Measurements from ENCODE around the gene PLCB1.
"Not testable (repeated sequence)": the region's sequence is repeated elsewhere in the genome, so short reads cannot be mapped to it uniquely, and the experiment has no call there.

Gene PLCB1

DNA sequence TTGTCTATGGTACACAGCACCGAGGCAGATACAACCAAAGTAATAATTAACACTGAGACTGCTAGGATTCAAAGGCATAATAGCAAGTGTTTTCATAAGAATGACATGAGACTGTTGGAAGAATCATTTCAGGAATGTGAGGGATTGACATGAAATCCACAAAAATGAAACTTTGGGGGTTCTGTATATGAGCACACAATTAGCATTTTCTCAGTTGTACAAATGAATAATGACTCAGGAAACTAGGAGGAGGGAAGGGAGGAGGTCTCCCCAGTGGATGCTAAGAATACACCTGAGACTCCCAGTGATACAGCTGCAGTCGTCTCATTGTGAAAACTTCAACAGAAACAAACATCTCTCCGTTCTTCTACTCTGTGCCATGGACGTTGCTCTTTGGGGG is 508.4 kb downstream of the PLCB1 start:
- DNase-seq = no peak

DNA sequence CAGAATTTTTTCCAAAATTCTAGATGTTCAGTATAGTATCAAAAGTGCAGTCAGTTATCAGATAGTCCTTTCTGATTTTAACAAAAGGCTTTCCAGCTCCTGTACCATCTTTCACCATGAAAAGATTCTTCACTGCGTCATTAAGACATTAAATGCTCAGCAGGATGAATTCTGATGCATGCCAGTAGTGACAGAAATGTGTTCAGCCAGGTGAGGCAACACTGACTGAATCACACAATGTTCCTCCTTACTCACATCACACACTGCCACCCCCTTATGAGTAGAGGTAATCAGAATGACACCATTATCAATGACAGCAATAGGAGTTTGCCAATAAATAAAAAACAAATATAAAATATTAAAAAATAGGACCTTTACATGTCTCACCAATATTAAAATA is 510.2 kb downstream of the PLCB1 start:
- no peak for DNase-seq

DNA sequence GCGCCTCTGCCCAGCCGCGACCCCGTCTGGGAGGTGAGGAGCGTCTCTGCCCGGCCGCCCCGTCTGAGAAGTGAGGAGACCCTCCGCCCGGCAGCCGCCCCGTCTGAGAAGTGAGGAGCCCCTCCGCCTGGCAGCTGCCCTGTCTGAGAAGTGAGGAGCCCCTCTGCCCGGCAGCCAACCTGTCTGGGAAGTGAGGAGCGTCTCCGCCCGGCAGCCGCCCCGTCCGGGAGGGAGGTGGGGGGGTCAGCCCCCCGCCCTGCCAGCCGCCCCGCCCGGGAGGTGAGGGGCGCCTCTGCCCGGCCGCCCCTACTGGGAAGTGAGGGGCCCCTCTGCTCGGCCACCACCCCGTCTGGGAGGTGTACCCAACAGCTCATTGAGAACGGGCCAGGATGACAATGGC is 512.4 kb downstream of the PLCB1 start:
- DNase-seq = not testable (repeated sequence)

DNA sequence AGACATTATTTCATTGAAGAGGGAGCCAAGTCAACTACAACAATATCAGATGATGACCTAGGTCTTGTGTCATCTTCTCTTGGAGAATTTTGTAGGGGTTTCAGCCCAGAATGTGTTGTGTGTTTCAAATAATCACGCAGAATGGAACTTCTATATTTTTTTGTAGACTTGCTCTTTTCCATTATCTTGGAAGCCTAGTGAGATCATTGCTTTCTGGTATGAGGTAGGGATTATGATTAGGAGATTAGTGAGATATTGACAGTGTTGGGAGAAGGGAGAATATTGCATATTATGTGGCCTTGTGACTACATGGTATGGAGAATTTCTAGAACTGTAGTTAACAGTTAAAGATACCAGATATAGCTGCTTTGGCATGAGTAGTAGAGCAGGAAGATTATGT is 513.3 kb downstream of the PLCB1 start:
- DNase-seq = no peak

DNA sequence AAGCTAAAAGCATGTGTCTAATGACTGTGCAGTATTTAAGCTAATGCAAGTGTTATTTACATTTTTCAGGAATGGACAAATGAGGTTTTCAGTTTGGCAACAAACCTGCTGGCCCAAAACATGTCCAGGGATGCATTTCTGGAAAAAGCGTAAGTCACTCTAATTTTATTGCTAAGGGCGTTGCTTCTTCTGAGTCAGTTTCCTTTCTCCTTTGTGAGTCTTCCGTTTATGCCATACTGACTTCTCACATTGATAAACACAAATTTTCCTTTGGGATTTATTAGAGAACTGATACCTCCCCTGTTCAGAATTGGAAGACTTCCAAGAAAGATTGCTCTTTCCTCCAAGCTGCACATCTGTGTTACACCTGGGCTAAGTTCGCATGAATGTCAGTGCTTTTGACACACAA is 514.0 kb downstream of the PLCB1 start:
- no peak for DNase-seq

DNA sequence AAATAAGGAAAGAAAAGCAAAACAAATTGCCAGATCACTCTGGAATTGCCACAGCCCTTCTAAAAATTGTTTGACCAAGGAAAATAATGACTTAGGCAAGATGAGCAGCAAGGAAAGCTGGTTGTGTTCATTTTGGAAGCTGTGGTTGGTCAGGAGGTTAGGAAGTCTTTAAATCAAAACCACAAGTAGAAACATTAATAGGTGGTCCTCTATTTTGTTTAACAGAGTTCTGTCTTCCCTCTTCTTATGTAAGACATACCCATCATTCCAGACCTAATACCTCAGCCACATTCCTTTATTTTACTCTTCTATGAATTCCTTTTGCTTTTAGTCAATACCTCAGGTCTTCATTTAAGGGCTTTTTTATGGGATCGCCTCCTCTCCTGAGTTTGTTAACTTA is 514.6 kb downstream of the PLCB1 start:
- DNase-seq = no peak

DNA sequence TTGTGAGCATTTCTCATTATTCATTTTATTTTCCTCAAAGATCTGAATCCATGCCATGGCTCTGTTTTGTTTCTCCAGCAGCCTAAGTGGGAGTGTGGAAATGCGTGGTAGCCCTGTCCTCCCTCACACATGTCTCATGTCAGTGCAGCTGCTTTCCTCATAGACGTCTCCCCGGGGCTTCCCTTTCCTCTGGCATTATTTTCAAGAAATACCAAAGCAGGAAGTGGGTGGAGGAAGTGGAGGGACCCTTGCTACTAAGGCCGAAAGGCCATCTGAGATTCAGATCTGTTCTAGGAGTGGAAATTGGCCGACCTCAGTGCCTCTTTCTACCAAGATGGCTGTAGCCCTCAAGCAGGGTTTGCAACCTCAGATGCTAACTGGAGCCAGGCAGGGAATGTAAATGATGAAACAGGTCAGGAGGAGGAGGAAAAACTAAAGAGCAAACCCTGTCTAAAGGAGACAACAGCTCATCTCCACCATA is 515.9 kb downstream of the PLCB1 start:
- no peak for DNase-seq

DNA sequence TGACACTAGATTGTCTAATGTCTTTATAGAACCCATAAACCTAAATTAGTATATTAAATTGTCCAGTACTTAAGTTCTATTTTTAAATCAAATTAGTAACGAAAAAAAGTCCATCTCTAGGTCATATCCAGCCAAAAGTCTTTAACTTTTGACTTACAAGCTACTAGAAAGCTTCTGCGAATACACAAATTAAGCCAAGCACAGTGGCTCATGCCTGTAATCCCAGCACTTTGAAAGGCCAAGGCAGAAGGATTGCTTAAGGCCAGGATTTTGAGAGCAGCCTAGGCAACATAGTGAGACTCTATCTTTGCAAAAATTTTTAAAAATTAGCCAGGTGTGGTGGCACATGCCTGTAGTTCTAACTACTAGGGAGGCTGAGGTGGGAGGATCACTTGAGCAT is 516.4 kb downstream of the PLCB1 start:
- no peak for DNase-seq

DNA sequence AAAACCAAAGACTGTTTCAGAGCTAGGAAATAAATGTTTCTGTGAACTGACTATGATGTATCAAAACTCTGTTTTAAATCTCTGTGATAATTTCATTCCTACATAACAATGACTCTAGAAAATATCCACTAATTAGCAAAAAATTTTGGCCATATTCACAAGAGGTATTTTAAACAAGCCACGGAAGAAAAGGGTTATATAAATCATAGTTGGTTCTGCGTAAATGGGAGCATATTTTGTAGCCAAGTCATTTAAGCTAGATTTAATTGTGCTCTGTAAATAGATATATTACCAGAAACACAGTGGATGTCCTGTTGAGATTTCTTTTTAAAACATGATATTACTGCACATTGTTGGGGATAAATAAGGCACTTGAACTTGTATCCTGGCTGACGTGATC is 520.3 kb downstream of the PLCB1 start:
- no peak for DNase-seq

DNA sequence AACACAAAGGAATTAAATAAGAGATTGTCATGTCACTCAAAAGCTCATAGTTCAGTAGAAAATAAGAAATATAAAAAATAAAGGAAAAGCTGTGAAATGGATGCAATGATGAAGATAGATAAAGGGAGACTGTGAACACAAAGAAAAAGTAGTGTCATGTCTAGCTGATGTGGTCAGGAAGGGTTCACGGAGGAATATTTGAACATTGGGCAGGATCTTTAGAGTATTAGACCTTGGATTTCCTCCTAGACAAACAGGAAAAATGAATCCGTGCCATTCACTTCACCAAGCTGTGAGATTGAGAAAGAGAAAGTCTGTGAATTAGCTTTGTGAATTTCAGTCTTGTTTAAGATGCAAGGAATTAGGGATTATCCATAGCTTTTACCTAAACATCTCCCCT is 522.4 kb downstream of the PLCB1 start:
- DNase-seq = no peak

DNA sequence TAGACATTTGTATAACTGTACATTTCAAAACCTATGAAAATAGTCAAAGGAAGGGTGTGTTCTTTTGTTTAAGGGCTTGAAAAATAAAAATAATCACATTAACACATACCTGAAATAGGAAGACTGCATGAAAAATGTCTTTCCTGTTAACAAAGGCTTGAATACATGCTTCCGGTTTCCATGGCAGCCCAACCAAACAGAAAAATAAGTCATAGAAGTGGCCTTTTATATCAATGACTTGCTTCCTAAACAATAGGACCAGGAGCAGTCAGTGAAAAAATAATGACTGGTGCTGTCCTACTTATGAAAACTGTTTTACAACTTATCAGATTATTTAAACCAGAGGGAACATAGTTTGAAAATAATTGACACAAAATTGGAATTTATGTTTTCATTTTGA is 524.3 kb downstream of the PLCB1 start:
- no peak for DNase-seq

DNA sequence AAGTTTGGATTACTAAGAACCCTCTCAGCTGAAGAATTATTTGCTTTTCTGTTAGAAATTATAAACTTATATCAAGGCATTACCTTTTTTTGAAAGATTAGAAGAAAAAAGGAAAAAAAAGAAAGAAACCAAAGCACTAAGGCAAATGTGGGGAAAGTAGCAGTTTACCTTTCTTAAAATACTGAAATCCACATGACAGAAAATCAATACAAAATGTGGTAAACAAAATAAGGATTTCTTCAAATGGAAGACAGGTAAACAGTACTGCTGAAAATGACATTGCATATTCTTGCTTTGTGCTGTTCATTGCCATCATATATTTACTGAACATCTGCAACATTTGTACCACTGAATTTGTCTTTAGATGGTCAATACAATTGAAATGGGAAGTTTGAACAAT is 525.6 kb downstream of the PLCB1 start:
- DNase-seq = no peak

DNA sequence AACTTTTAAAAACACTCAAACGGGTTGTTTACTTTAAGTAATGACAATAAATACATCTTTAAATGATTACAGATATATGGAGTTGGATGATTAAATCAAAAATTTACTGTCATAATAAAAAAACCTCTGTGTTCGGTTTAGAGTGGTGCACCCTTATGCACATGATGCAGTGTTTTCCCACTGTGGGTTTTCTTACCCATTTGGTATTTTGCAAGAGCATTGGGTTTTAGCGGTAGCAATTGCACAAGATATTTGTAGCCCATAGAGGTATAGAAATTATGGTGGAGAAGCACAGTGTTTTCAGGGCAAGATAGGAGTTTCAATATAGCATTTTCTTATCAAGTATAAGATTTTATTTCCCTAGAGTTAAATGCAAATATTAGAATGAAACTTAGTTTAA is 526.0 kb downstream of the PLCB1 start:
- no peak for DNase-seq

DNA sequence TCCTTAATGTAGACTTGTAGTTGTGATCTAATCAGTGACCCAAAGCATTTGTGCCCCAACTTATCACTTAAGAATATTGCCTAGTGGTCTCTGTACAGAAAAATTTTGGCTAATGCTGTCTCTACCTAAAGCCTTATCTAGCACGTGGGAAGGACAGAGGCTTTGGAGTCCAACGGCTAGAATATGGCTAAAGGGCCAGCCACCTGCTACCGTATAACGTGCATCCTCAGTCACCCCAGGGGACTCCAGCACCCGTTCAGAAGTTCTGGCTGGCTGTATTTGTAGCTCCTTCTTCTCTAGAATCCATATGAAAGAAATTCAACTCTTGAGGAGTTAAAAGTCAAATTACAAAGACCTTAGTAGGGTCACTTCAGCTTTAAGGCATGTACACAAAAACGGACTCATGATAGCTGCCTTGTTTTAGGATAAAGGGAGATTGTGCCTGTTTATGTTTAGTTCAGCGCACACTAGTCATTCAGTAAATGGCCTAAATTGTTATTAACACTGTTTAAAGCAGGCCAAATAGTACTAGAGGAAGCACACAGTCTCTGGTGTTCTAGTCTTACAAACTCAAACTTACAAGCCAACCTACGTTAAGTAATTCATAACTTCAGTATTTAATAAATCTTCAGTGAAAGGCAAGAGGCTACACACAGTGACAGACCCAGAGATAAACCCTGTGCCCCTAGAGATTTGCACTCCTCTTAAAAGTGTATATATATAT is 529.3 kb downstream of the PLCB1 start:
- DNase-seq = no peak

DNA sequence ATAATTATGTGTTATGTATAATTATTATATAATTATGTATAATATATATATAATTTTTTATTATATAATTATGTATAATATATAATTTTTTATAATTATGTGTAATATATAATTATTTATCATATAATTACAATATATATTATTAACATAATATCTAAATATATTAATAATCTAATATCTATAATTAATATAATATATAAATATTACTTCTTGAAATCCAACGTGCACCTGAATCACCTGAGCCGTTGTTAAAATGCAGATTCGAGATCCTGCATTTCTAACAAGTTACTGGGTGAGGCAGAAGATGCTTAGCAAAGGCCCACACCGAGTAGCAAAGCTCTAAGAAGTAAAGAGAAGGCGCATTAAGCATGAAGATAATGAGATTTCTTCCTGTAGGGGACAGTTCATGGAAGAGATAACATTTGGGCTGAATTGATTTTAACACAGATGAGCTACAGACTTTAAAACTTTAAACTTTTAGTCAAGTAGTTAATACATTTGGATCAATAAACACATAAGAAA is 530.4 kb downstream of the PLCB1 start:
- no peak for DNase-seq

DNA sequence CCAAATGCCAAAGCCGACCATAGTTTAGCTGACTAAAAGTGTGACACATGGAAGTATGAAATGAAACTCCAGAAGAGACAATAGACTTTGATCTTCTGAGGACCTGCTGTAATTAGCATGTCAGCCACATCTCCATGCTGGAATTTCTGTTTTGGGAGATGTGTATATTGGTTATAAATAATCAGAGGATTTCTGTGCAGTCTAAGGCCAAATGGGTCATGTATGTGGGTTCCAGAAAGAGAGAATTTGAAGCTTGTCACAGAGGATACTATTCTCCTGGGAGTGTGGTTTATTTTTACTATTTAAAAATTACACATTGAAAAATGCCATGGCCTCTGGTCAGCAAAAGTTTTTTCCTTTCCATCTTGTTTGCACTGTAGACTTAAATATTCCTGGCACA is 531.4 kb downstream of the PLCB1 start:
- no peak for DNase-seq

DNA sequence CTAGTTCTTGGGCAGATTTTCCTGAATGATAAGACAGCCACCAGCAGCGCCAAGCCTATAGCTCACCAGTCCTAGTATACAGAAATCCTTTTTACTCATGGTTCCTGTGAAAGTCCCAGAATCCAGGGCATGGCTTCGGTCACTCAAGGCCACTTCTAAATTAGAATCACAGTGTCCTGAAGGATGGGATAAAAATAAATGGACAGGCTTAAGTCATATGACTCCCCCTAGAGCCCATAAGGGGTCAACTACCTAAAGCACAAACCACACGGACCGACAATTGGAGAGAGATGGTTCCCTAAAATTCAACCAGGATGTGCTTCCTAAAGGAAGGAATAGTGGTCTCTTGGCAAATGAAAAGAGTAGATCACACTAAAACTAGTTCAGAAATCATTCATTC is 532.7 kb downstream of the PLCB1 start:
- no peak for DNase-seq

DNA sequence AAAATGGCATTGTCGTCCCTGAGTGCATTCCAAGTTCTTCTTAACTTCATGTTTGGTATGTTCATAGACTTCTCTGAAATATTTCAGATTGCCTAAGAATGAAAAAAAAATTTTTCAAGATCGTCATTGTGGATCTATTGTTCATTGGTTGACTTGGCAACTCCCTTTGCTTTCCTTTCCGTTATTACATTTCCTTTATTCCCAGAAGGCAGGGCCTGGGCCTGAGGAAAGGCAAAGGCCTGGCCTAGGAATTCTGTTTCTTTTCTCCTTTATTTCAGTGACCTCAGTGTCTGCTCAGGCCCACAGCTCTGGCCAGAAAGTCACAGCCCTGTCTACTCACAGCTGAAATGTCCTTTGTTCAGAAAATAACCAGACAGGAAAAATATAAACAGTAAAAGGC is 535.2 kb downstream of the PLCB1 start:
- no peak for DNase-seq

DNA sequence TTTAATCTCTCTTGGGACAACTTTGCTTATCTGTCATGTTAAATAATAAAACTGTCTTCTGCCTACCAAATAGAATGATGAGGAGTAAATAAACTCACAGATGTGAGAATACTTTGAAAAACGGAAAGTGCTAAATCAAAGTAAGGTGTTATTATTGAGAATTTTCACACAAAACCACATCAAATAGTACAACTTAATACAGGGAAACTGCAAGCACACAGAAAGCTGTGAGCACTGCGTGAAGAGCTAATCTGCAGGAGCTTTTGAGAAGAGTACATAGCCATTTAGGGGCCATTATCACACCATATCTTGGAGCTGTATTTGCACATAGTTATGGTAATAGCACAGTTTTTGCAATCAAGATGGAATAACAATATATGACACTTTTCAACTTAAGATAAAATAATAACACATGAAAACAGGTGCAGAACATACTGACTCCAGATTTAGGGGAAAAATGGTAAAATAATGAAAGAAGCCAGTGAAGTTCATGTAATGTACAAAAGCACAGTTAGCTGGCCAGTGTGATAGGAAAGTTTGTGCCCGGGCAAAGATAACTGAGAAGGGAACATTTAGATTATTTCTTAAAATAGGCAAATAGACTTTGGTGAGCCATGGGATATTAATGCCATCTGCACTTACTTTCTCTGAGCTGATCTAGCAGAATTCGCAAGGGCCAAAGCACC is 538.3 kb downstream of the PLCB1 start:
- DNase-seq = no peak

DNA sequence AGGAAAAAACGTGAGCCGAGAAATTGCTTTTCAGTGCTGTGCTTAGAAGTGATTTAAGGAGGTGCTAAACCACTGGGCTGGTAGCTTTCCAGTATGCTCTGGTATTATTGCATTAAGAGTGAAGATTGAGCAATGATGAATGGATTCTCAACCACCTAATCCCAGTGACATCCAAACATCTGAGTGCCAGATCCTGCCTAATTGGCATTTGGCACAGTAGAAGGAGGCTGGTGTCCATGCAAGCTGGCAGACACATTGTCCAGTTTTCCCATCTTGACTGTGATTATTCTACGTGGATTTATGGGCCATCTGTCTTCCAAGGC is 538.8 kb downstream of the PLCB1 start:
- DNase-seq = no peak

DNA sequence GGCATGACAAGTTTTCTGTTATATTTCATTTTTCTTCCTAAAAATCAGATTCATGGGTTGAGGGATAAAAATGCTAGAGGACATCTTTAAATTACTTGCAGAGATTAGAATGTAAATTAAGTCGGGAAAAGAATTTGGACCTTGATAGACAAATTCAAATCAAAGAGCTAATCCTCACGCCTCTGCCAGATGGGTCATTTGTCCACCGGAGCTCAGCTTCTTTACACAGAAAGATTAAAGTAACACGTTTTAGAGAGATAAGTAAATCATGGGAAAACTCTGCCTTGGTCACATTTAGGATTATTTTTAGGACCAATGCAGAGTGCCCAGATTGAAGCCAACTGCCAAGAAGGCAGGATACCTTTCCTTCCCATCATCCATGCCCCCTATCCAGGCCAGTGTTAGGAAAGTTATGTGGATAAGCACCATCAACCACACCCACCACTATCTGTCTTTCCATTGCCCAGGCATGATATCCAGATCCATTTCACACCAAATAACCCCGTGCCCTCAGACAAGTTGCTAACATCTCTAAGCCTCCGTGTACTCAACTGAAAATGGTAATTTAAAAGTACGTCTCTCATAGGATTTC is 539.4 kb downstream of the PLCB1 start:
- DNase-seq = no peak

DNA sequence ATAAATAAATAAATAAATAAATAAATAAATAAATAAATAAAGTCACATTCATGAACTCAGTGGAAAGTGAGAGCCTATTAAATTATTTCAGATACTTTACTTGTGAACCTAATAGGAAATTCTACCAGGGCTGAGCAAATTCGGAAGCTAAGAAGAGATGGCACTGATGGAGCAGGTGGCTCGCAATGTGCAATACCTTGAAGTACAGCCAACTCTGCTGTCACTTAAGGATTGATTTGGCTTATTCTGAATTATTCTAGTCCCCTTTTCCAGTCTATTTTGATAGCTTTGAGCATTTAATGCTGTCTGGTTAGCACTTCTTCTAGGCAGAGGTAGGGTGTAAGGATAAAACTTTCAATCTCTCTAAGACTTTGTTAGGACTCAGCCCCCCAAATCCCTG is 541.0 kb downstream of the PLCB1 start:
- no peak for DNase-seq

DNA sequence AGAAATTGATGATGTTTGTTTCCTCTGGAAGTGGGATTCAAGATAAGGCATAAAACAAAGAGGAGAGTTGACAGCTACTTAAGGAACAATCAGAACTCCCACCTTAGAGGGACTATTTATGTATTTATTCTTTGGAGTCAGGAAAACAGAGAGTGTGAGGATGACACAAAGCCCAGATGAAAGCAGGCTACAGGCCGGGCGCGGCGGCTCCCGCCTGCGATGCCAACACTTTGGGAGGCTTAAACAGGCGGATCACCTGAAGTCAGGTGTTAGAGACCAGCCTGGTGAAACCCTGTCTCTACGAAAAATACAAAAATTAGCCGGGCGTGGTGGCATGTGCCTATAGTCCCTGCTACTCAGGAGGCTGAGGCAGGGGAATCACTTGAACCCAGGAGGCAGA is 543.8 kb downstream of the PLCB1 start:
- no peak for DNase-seq

DNA sequence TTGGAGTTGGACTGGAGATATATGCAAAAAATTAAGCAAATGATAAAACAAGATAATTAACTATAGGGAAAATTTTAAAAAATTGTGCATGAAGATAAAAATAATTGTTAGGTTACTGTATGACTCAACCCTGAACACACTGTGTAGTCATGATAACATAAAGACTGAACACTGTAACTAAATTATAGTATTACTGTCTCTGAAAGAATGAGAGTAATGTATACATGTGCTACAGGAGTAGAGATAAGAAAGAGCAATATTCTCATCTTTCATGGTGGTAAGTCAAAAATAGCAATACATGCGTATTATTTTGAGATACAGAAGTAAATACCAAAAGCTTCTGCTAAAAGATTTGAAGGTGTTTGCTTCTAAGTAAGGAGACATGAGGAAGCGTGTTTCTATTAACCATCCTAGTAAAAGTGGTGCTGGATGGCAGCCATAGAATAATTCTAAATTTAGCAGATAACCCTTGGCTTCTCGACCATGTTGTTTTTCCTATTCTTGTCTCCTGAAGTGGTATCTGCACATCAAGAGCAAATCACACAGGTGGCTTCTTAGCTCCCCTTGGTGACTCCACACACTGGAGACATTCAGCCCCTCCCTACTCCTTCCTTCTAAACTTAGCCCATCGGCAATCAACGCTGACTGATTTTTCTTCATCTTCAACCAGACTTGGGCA is 546.2 kb downstream of the PLCB1 start:
- no peak for DNase-seq
